ENCODE measurements around the gene COL25A1.

- TF ChIP-seq ZBTB33 (IDR thresholded peaks at IDR 0.05; ENCODE audit: extremely low read depth, insufficient replicate concordance, low read length) (no peak), POLR2A (IDR thresholded peaks at IDR 0.05; ENCODE audit: borderline replicate concordance, extremely low read depth, insufficient read depth, insufficient read length) (no peak), POLR2AphosphoS5 (IDR thresholded peaks at IDR 0.05; ENCODE audit: low read depth, low read length) (no peak), CTCF (IDR thresholded peaks at IDR 0.05 in 2 of 3, conservative IDR thresholded peaks at IDR 0.05 in 1 of 3; ENCODE audit: borderline replicate concordance in 1 of 3, insufficient read depth in 1 of 3, low read depth in 2 of 3, low read length in 2 of 3) (no peak), MAX (IDR thresholded peaks at IDR 0.05) (no peak), ZNF274 (IDR thresholded peaks at IDR 0.05; ENCODE audit: low read depth, low read length) (no peak), CEBPB (IDR thresholded peaks at IDR 0.05; ENCODE audit: low read depth) (no peak), JUND (IDR thresholded peaks at IDR 0.05) (no peak), ATF3 (IDR thresholded peaks at IDR 0.05) (no peak), EZH2 (IDR thresholded peaks at IDR 0.05) (no peak), SIN3A (IDR thresholded peaks at IDR 0.05; ENCODE audit: low read depth) (no peak)
These were observed 135.9 kb downstream of the COL25A1 start for GRCh38 chr4:109166586-109166985.
